Omental fat pad (tissue), 4 donors: ENCODE measurements around the gene MTA1. TPM values are rescaled to one million over a fixed set of nuclear protein-coding genes. Genes with fewer than 3 reads are reported as not detected.

Experiments used
- ATAC-seq: fragments of 150-250 bp; one replicate; pipeline ENCODE4 v1.9.1; 2016; ENCODE audit warnings: mild to moderate bottlenecking, moderate library complexity; ENCODE audit not compliant: low FRiP score
- DNase-seq: peaks from one replicate; pipeline ENCODE4 v3.0.0-alpha.2; 2019; ENCODE audit warnings: low spot score
- CTCF ChIP-seq, 3 donors: fragments of 450-650 bp; IDR thresholded peaks; one replicate each; pipeline ENCODE4 v1.5.1; 2016 to 2017; ENCODE audit warnings: antibody characterized with exemption in 3 of 3, mild to moderate bottlenecking in 3 of 3, moderate library complexity in 2 of 3
- total RNA-seq, 4 donors: library from RNA; depleted of rRNA; stranded (reverse); fragments of >200 nt; gene quantifications; one replicate each; pipeline ENCODE4 v1.1.0, GENCODE V29; 2016

MTA1 gene
- total RNA-seq, 4 donors from 2014 or later: 35.4 to 72.5 (median 59.7) TPM

- TF ChIP-seq CTCF (IDR thresholded peaks at IDR 0.05): no peak
- ATAC-seq (no peak), DNase-seq (no peak)
Measured at GRCh38 chr14:105470350-105471296, 51.0 kb downstream of the MTA1 start.

DNA sequence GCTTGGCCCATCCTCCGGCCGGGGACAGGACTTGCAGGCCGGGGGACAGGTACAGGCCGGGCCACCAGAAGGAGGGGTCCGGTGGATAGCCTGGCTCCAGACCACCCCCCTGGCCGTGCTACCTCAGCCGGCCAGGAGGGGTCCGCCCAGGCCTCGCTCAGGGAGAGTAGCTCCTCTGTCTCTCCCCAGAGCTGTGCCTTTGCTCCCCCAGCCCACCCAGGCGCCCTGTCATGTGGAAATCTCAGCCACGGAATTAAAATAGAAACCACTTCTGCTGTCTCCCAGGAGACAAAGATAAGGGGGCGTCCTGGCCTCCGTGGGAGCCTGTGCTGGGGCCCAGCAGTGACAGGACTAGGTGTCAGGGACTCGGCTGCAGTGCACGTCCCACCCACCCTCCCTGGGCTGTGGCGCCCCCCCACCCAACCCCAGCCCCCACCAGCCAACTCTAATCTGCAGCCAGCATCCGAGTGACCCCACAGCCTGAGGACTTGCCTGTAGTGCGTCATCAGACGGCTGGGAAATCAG lies 51.7 kb downstream of the MTA1 start:
- DNase-seq: no peak
- no peak for TF ChIP-seq CTCF (IDR thresholded peaks at IDR 0.05)
- ATAC-seq: no peak

- no peak for ATAC-seq
- no peak for DNase-seq
Measured at GRCh38 chr14:105471823-105472485, 52.3 kb downstream of the MTA1 start.

DNA sequence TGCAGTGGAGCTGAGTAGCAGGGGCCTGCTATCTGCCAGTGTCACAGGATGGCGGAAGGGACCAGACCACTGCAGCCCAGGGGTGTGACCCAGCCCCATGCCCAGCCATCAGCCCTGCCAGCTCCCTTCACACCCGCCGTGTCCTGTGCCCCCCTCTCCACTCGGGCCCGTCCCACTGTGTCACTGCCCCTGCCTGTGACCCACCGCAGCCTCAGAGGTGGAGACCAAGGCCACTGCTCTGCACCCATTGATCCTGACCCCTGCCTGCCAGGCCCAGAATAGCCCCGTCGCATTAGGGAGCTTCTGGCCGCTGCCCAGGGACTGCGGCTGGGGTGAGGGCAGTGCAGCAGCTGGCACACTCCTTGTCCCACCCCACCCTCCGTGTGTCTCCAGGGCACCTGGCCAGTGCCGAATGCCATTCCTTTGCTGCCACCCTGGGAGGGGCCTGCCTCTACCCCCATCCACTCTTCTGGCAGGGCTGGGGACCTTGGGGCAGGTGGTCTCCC lies 52.9 kb downstream of the MTA1 start:
- no peak for TF ChIP-seq CTCF (IDR thresholded peaks at IDR 0.05)
- ATAC-seq: no peak
- no peak for DNase-seq

More at GRCh38 chr14:105471823-105472485, 52.3 kb downstream of the MTA1 start:
- no peak for TF ChIP-seq CTCF (IDR thresholded peaks at IDR 0.05)

GRCh38 chr14:105473033-105473676 lies 53.5 kb downstream of the MTA1 start:
- DNase-seq: no peak
- no peak for ATAC-seq
- TF ChIP-seq CTCF (IDR thresholded peaks at IDR 0.05): no peak

- peak; percentile 69 for ATAC-seq
Measured at GRCh38 chr14:105473677-105474482, 54.3 kb downstream of the MTA1 start.

More at GRCh38 chr14:105473677-105474482, 54.3 kb downstream of the MTA1 start:
- peak; percentile 90 for DNase-seq
- TF ChIP-seq CTCF (IDR thresholded peaks at IDR 0.05): no peak
